22Rv1 (cell line): ENCODE results near the gene TPM2.

Experiments
- ZFX ChIP-seq: fragments of 450-650 bp; IDR thresholded peaks from 2 replicates; pipeline ENCODE4 v1.6.1; 2017; ENCODE audit warnings: antibody characterized with exemption, borderline replicate concordance
- TF ChIP-seq, protein P1 (sequence below): fragments of 450-650 bp; IDR thresholded peaks from 2 replicates; pipeline ENCODE4 v1.5.1; 2017; ENCODE audit warnings: mild to moderate bottlenecking

DNA sequence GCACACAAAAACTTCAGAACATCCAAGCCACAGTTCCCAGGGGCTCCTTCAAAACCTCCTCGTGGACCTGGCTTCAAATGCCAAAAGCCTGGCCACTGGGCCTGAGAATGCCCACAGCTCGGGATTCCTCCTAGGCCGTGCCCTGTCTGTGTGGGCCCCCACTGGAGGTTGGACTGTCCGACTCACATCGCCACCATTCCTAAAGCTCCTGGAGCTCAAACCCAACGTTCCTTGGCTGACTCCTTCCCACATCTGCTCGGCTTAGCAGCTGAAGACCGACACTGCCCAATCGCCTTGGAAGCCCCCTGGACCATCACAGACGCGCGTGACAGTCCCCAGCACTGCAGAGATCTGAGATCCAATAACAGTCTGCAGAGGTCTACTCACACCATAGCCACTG lies 46.7 kb downstream of the TPM2 start:
- TF ChIP-seq, protein P1, sequence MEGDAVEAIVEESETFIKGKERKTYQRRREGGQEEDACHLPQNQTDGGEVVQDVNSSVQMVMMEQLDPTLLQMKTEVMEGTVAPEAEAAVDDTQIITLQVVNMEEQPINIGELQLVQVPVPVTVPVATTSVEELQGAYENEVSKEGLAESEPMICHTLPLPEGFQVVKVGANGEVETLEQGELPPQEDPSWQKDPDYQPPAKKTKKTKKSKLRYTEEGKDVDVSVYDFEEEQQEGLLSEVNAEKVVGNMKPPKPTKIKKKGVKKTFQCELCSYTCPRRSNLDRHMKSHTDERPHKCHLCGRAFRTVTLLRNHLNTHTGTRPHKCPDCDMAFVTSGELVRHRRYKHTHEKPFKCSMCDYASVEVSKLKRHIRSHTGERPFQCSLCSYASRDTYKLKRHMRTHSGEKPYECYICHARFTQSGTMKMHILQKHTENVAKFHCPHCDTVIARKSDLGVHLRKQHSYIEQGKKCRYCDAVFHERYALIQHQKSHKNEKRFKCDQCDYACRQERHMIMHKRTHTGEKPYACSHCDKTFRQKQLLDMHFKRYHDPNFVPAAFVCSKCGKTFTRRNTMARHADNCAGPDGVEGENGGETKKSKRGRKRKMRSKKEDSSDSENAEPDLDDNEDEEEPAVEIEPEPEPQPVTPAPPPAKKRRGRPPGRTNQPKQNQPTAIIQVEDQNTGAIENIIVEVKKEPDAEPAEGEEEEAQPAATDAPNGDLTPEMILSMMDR = no peak
- no peak for TF ChIP-seq ZFX
